ENCODE data around the gene DONSON.

DNA sequence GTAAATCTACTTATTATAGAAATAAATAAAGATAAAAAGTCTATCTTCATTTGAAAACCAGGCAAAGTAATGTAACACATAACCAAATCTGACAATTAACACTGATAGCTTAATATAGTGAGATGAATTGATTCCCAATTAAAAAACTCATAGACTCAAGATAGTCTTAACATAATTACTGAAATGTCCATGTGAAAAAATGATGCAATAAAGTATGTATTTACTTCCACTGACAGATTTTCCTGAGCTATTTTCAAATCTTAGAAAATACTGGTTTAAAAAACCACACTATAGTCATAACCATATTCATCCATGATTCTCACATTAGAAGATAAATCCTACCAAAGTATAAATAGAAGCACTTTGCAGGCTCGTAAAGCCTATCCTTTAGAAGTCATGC lies 9.6 kb upstream of the DONSON start:
- no peak for TF ChIP-seq ZNF777 (CRISPR knock-in tag; IDR thresholded peaks at IDR 0.05)
- TF ChIP-seq ZNF251 (CRISPR knock-in tag; IDR thresholded peaks at IDR 0.05): no peak
- TF ChIP-seq EEA1 (CRISPR knock-in tag; IDR thresholded peaks at IDR 0.05; ENCODE audit: borderline replicate concordance): no peak
- TF ChIP-seq ZNF317 (CRISPR knock-in tag; IDR thresholded peaks at IDR 0.05): no peak
- TF ChIP-seq, protein P1, sequence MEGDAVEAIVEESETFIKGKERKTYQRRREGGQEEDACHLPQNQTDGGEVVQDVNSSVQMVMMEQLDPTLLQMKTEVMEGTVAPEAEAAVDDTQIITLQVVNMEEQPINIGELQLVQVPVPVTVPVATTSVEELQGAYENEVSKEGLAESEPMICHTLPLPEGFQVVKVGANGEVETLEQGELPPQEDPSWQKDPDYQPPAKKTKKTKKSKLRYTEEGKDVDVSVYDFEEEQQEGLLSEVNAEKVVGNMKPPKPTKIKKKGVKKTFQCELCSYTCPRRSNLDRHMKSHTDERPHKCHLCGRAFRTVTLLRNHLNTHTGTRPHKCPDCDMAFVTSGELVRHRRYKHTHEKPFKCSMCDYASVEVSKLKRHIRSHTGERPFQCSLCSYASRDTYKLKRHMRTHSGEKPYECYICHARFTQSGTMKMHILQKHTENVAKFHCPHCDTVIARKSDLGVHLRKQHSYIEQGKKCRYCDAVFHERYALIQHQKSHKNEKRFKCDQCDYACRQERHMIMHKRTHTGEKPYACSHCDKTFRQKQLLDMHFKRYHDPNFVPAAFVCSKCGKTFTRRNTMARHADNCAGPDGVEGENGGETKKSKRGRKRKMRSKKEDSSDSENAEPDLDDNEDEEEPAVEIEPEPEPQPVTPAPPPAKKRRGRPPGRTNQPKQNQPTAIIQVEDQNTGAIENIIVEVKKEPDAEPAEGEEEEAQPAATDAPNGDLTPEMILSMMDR (CRISPR knock-in tag; IDR thresholded peaks at IDR 0.05): no peak
- no peak for TF ChIP-seq ARNT (IDR thresholded peaks at IDR 0.05)
- TF ChIP-seq, protein P2, sequence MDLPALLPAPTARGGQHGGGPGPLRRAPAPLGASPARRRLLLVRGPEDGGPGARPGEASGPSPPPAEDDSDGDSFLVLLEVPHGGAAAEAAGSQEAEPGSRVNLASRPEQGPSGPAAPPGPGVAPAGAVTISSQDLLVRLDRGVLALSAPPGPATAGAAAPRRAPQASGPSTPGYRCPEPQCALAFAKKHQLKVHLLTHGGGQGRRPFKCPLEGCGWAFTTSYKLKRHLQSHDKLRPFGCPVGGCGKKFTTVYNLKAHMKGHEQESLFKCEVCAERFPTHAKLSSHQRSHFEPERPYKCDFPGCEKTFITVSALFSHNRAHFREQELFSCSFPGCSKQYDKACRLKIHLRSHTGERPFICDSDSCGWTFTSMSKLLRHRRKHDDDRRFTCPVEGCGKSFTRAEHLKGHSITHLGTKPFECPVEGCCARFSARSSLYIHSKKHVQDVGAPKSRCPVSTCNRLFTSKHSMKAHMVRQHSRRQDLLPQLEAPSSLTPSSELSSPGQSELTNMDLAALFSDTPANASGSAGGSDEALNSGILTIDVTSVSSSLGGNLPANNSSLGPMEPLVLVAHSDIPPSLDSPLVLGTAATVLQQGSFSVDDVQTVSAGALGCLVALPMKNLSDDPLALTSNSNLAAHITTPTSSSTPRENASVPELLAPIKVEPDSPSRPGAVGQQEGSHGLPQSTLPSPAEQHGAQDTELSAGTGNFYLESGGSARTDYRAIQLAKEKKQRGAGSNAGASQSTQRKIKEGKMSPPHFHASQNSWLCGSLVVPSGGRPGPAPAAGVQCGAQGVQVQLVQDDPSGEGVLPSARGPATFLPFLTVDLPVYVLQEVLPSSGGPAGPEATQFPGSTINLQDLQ (CRISPR knock-in tag; IDR thresholded peaks at IDR 0.05): no peak
